Smooth muscle cell (in vitro differentiated cells): ENCODE results near the gene DISP2. TPM values are rescaled to one million over a fixed set of nuclear protein-coding genes. Genes with fewer than 3 reads are reported as not detected.

Source experiments
- DNase-seq: peaks from one replicate; lab custom pipeline; 2025; ENCODE audit not compliant: unreplicated experiment; lab: John Stamatoyannopoulos, UW
- H2AFZ ChIP-seq: fragments of 200-600 bp; sonication (generic); 2 replicates; pipeline ENCODE4 v1.6.0; 2016; ENCODE audit warnings: antibody characterized with exemption, low read depth, mild to moderate bottlenecking
- H3F3A ChIP-seq: fragments of 200-600 bp; sonication (generic); 2 replicates; pipeline ENCODE4 v1.6.0; 2017; ENCODE audit warnings: antibody characterized with exemption, low read depth
- H3K27ac ChIP-seq: fragments of 200-600 bp; sonication (generic); 2 replicates; pipeline ENCODE4 v1.5.1; 2016; ENCODE audit warnings: low read depth, mild to moderate bottlenecking
- H3K27me3 ChIP-seq: fragments of 200-600 bp; sonication (generic); 2 replicates; pipeline ENCODE4 v1.6.1; 2016; ENCODE audit warnings: low read depth, mild to moderate bottlenecking
- H3K36me3 ChIP-seq: fragments of 200-600 bp; sonication (generic); 2 replicates; pipeline ENCODE4 v1.5.1; 2016; ENCODE audit warnings: low read depth
- H3K4me1 ChIP-seq: fragments of 200-600 bp; sonication (generic); 2 replicates; pipeline ENCODE4 v1.5.1; 2016; ENCODE audit warnings: low read depth
- H3K4me2 ChIP-seq: fragments of 200-600 bp; sonication (generic); 2 replicates; pipeline ENCODE4 v1.6.0; 2016; ENCODE audit warnings: mild to moderate bottlenecking
- H3K4me3 ChIP-seq: fragments of 200-600 bp; sonication (generic); 2 replicates; pipeline ENCODE4 v1.5.1; 2016; ENCODE audit warnings: mild to moderate bottlenecking
- H3K79me2 ChIP-seq: fragments of 200-600 bp; sonication (generic); 2 replicates; pipeline ENCODE4 v1.6.0; 2016; ENCODE audit warnings: low read depth, mild to moderate bottlenecking
- H3K9ac ChIP-seq: fragments of 200-600 bp; sonication (generic); 2 replicates; pipeline ENCODE4 v1.6.0; 2016; ENCODE audit warnings: low read depth
- H3K9me3 ChIP-seq: fragments of 200-600 bp; sonication (generic); replicated peaks from 2 replicates; pipeline ENCODE4 v1.5.1; 2016; ENCODE audit warnings: low read depth
- H4K20me1 ChIP-seq: fragments of 200-600 bp; sonication (generic); 2 replicates; pipeline ENCODE4 v1.6.0; 2016; ENCODE audit warnings: low read depth
- WGBS: methylation state at CpG from one replicate; pipeline ENCODE4 v1.1.7; 2016; ENCODE audit warnings: low lambda C conversion rate; 5-methylcytosine and 5-hydroxymethylcytosine counted together
- polyA plus RNA-seq: library from polyadenylated mRNA; unstranded; fragments of >200 nt; fragmentation: Nextera tagmentation; extraction: Ambion mirVana; gene quantifications from 2 replicates; pipeline ENCODE4 v1.2.1, GENCODE V29; 2016
- total RNA-seq: library from RNA; depleted of rRNA; stranded (reverse); fragments of >200 nt; gene quantifications from 2 replicates; pipeline ENCODE4 v1.2.3, GENCODE V29; 2014
- TF ChIP-seq, protein P1 (sequence below): fragments of 200-600 bp; sonication (generic); IDR thresholded peaks from 2 replicates; pipeline ENCODE4 v1.5.1; 2017; ENCODE audit warnings: borderline replicate concordance, mild to moderate bottlenecking, antibody characterized with exemption; ENCODE audit not compliant: insufficient read depth, poor library complexity, severe bottlenecking

DISP2 gene
- total and polyA plus RNA-seq, 2 experiments from 2014 or later = 0.46 to 0.58 TPM

DNA sequence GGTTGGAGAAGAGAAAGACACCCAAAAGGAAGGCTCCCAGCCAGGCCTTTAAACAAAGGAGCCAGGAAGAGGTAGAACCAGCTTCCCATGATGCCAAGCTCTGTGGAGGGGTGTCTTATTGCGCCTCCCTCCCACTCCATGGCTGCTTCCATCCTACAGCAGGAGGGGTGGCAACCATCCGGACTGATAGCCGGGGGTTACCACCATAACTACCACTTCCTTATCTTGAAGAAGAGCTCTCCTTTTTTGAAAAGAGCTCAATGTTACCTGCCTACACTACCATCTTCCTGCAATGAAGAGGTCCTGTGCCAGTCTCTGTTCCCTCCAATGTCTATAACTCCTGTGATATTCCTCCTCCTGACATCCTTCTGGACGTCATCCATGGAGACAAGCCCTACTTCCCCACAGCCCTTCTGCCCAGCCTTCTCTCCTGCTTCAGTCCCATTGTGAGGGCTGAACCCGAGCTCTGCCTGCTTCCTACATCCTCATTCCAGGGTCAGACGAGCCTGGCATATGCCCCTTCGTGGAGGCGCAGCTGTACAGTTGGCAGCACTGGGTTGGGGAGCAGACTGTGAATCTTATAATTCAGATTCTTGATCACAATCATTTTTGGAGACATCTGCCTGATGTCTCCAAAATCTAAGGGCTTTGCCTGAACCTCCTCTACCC, 25.8 kb upstream of the DISP2 start:
- Histone ChIP-seq H3K9ac (no peak overlapping the region), H3K27ac (no peak overlapping the region), H3F3A (peaks cover 25% of the 10 kb centered on the region), H3K36me3 (no peaks in the 10 kb centered on the region), H3K79me2 (no peaks in the 10 kb centered on the region), H3K4me1 (peaks cover 36% of the 10 kb centered on the region), H3K4me2 (no peak overlapping the region), H2AFZ (no peak overlapping the region), H4K20me1 (no peaks in the 10 kb centered on the region), H3K9me3 (no peaks in the 10 kb centered on the region), H3K4me3 (no peak overlapping the region), H3K27me3 (no peaks in the 10 kb centered on the region)
- DNase-seq = no peak
- 86% methylated on average over 8 of the region's 8 CpGs for WGBS
- TF ChIP-seq, protein P1, sequence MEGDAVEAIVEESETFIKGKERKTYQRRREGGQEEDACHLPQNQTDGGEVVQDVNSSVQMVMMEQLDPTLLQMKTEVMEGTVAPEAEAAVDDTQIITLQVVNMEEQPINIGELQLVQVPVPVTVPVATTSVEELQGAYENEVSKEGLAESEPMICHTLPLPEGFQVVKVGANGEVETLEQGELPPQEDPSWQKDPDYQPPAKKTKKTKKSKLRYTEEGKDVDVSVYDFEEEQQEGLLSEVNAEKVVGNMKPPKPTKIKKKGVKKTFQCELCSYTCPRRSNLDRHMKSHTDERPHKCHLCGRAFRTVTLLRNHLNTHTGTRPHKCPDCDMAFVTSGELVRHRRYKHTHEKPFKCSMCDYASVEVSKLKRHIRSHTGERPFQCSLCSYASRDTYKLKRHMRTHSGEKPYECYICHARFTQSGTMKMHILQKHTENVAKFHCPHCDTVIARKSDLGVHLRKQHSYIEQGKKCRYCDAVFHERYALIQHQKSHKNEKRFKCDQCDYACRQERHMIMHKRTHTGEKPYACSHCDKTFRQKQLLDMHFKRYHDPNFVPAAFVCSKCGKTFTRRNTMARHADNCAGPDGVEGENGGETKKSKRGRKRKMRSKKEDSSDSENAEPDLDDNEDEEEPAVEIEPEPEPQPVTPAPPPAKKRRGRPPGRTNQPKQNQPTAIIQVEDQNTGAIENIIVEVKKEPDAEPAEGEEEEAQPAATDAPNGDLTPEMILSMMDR = no peak

DNA sequence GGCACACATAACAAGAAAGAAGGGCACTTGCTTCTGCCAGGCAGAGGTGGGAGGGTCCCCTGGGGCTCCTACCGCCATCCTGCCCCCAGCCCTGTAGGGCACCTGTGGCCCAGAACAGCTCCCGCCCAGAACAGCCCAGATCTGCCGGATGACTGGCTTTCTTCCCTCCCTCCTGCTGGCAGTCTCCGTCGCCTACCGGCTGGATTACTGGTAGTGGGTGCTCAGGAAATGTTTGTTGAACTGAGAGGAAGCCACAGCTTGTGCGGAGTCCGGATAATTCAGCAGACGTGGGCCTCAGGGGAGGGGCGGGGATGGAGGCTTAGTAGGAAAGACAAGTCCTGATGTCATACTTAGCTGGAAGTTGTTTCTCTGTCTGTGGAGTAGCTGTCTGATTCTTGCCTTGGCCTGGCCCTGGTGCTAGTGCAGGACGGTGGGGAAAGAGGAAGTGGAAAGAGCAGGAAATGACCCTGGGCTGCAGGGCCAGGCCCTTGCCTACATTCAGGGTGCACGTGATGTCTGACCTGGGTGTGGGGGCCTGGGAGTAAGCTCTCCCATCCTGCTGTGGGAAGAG, 24.0 kb upstream of the DISP2 start:
- peak; percentile 44 for DNase-seq
- Histone ChIP-seq H4K20me1 (no peaks in the 10 kb centered on the region), H3K79me2 (no peaks in the 10 kb centered on the region), H3K36me3 (no peaks in the 10 kb centered on the region), H3K27ac (peak overlapping the region; percentile 87), H2AFZ (no peak overlapping the region), H3K27me3 (no peaks in the 10 kb centered on the region), H3F3A (peaks cover 25% of the 10 kb centered on the region), H3K4me3 (no peak overlapping the region), H3K9ac (peak overlapping the region; percentile 7), H3K4me2 (peak overlapping the region; percentile 67), H3K9me3 (no peaks in the 10 kb centered on the region), H3K4me1 (peaks cover 21% of the 10 kb centered on the region)
- WGBS = 7% methylated on average over 12 of the region's 12 CpGs
- TF ChIP-seq, protein P1 = no peak

DNA sequence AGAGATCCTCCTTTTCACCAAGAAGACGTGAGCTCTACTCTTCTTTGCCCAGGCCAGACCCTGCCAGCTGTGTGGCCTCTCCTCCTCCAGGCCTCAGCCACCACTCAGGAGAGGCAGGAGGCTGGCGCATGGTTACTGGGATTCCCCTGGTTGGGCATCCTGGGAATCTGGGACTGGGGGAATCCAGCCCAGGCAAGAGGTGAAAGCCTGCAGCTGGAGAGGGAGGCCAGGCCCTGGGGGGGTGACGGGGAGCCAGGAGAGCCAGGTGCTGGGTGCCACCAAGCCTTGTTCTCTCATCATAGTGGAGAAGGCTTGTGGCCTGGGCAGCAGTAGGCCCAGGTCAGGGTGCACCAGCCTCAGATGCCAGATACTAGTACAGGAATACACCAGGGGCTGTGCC, 23.5 kb upstream of the DISP2 start:
- Histone ChIP-seq H3K4me2 (peak overlapping the region; percentile 67), H3K4me3 (no peak overlapping the region), H2AFZ (no peak overlapping the region), H3K27ac (peak overlapping the region; percentile 87), H3K27me3 (no peaks in the 10 kb centered on the region), H3K36me3 (no peaks in the 10 kb centered on the region), H4K20me1 (no peaks in the 10 kb centered on the region), H3K4me1 (peaks cover 26% of the 10 kb centered on the region), H3K9me3 (no peaks in the 10 kb centered on the region), H3F3A (peaks cover 22% of the 10 kb centered on the region), H3K79me2 (no peaks in the 10 kb centered on the region), H3K9ac (peak overlapping the region; percentile 7)
- WGBS = 66% methylated on average over 3 of the region's 3 CpGs
- TF ChIP-seq, protein P1 = no peak
- no peak for DNase-seq
